Endothelial cell of umbilical vein (primary cell): Measurements from ENCODE around the gene RPS25. TPM values are rescaled to one million over a fixed set of nuclear protein-coding genes. Genes with fewer than 3 reads are reported as not detected.

Experiments
- BruUV-seq: library from RNA; stranded (reverse); fragments of 400-500 nt; replicated peaks from 2 replicates; lab custom pipeline; 2021; lab: Mats Ljungman, UMichigan
- CTCF ChIA-PET: fragments of 300-600, 350-600 bp; sonication (Branson Sonifier 250); formaldehyde crosslinking; loops from one replicate; lab custom pipeline; 2021; ENCODE audit warnings: antibody characterized with exemption, inconsistent platforms; lab: Charles Lee
- POLR2A ChIA-PET: fragments of 300-600, 350-600 bp; sonication (Branson Sonifier 250); formaldehyde crosslinking; loops from one replicate; lab custom pipeline; 2021; ENCODE audit warnings: antibody characterized with exemption, inconsistent platforms; lab: Charles Lee
- DNase-seq: peaks from one replicate; pipeline ENCODE4 v3.0.0-alpha.2; 2011; ENCODE audit warnings: low read depth, low spot score
- FAIRE-seq: peaks from 2 replicates; lab custom pipeline; 2011; peaks lifted over from hg19 to GRCh38; lab: Jason Lieb, UNC
- H2AFZ ChIP-seq: 2 replicates; pipeline ENCODE4 v1.6.0; 2012; ENCODE audit warnings: low read depth, low read length, control low read depth, inconsistent platforms
- H3K27ac ChIP-seq: 2 replicates; pipeline ENCODE4 v1.5.1; 2011; ENCODE audit warnings: low read depth, mild to moderate bottlenecking, control low read depth, low read length, moderate library complexity; ENCODE audit not compliant: insufficient read depth
- H3K27me3 ChIP-seq, 2 experiments: 2 replicates each; pipeline versions ENCODE4 v1.6.0 to v1.6.1; 2011; ENCODE audit warnings: low read length in 2 of 2, mixed read lengths in 1 of 2; ENCODE audit not compliant: control insufficient read depth in 2 of 2, insufficient read depth in 2 of 2
- H3K36me3 ChIP-seq, 2 experiments: 2 replicates in 1 of 2; 3 replicates in 1 of 2; pipeline ENCODE4 v1.5.1; 2011; ENCODE audit warnings: low read length in 2 of 2, mild to moderate bottlenecking in 1 of 2, moderate library complexity in 1 of 2; ENCODE audit not compliant: control insufficient read depth in 2 of 2, insufficient read depth in 2 of 2; ENCODE audit errors: extremely low read depth in 1 of 2
- H3K4me1 ChIP-seq: 3 replicates; pipeline ENCODE4 v1.5.1; 2011; ENCODE audit warnings: mild to moderate bottlenecking, low read length; ENCODE audit not compliant: control insufficient read depth, insufficient read depth; ENCODE audit errors: extremely low read depth
- H3K4me2 ChIP-seq: 2 replicates; pipeline ENCODE4 v1.6.1; 2011; ENCODE audit warnings: low read length, control low read depth, mixed read lengths; ENCODE audit not compliant: insufficient read depth
- H3K4me3 ChIP-seq, 3 experiments: fragments of 200-600 bp in 1 of 3; sonication (generic), shearing (Covaris generic) in 1 of 3; replicated peaks in 1 of 3; 2 replicates each; pipeline ENCODE4 v1.5.1; 2011 to 2016; ENCODE audit warnings: control low read depth in 3 of 3, low read length in 3 of 3, mild to moderate bottlenecking in 2 of 3, inconsistent platforms in 1 of 3, low read depth in 1 of 3, moderate library complexity in 1 of 3; ENCODE audit not compliant: insufficient read depth in 1 of 3
- H3K79me2 ChIP-seq: 2 replicates; pipeline ENCODE4 v1.6.0; 2012; ENCODE audit warnings: low read length, inconsistent platforms; ENCODE audit not compliant: control insufficient read depth, insufficient read depth
- H3K9ac ChIP-seq: replicated peaks from 2 replicates; pipeline ENCODE3; 2011; ENCODE audit warnings: low read length, control low read depth; ENCODE audit not compliant: insufficient read depth; ENCODE audit errors: extremely low read depth
- H3K9me1 ChIP-seq: replicated peaks from 3 replicates; pipeline ENCODE4 v1.6.0; 2011; ENCODE audit warnings: mild to moderate bottlenecking, low read length; ENCODE audit not compliant: control insufficient read depth, insufficient read depth; ENCODE audit errors: extremely low read depth
- H3K9me3 ChIP-seq: replicated peaks from 2 replicates; pipeline ENCODE4 v1.5.1; 2012; ENCODE audit warnings: low read length, inconsistent platforms; ENCODE audit not compliant: control insufficient read depth, insufficient read depth
- H4K20me1 ChIP-seq: replicated peaks from 2 replicates; pipeline ENCODE3; 2011; ENCODE audit warnings: mild to moderate bottlenecking, low read length; ENCODE audit not compliant: control insufficient read depth, insufficient read depth; ENCODE audit errors: extremely low read depth
- CTCF ChIP-seq, 2 donors: IDR thresholded peaks; 1 replicate in 1 of 2; 2 replicates in 1 of 2; pipeline ENCODE4 v1.5.1; 2011; ENCODE audit warnings: low read length in 2 of 2, mild to moderate bottlenecking in 2 of 2, moderate library complexity in 2 of 2, control low read depth in 1 of 2, inconsistent platforms in 1 of 2, low read depth in 1 of 2; ENCODE audit not compliant: insufficient read depth in 1 of 2; ENCODE audit errors: extremely low read depth in 1 of 2
- FOS ChIP-seq: IDR thresholded peaks from 2 replicates; pipeline ENCODE4 v1.6.1; 2011; ENCODE audit warnings: mild to moderate bottlenecking, low read length, moderate library complexity, borderline replicate concordance; ENCODE audit not compliant: insufficient read depth
- GATA2 ChIP-seq: IDR thresholded peaks from 2 replicates; pipeline ENCODE4 v1.7.0; 2011; ENCODE audit warnings: low read depth, mild to moderate bottlenecking, moderate library complexity, mixed read lengths, low read length; ENCODE audit not compliant: insufficient read length, insufficient read depth
- MYC ChIP-seq: IDR thresholded peaks from one replicate; pipeline ENCODE4 v1.6.1; 2011; ENCODE audit warnings: mild to moderate bottlenecking, low read depth, low read length
- dilution Hi-C: fragments of 300-500 bp; cut with MboI; formaldehyde crosslinking; loops from one replicate; pipeline ENCODE4 v1.15.0; 2019; ENCODE audit warnings: low sequenced_read_pairs; ENCODE audit not compliant: extremely low pct_ligation_motif_present
- intact Hi-C: fragments of 100-400 bp; cut with micrococcal nuclease; formaldehyde crosslinking; loops from one replicate; pipeline ENCODE4 v1.10.0; 2022
- polyA plus RNA-seq, 4 experiments: library from polyadenylated mRNA; depleted of rRNA in 3 of 4; stranded (reverse) in 3 of 4; unstranded in 1 of 4; fragments of >200 nt; gene quantifications; 2 replicates each; pipeline versions ENCODE4 v1.2.1 to v1.2.3, GENCODE V29; 2011 to 2012; ENCODE audit warnings: missing spikeins in 1 of 4
- total RNA-seq: library from RNA; stranded (reverse); gene quantifications from 2 replicates; pipeline ENCODE4 v1.2.3, GENCODE V29; 2021

RPS25 gene
- total and polyA plus RNA-seq, 2 donors (not counting 3 experiments of a cell fraction or from before 2014, with no cell fraction given), result 887 to 992 TPM

GRCh38 chr11:119028346-119029068 lies 10.4 kb upstream of the RPS25 start:
- Histone ChIP-seq H3K4me3 (no peak overlapping the region), H3K27ac (no peak overlapping the region), H4K20me1 (no peaks in the 10 kb centered on the region), H3K4me1 (peaks cover 16% of the 10 kb centered on the region), H3K27me3 (no peaks in the 10 kb centered on the region), H3K9ac (no peak overlapping the region), H3K9me3 (no peaks in the 10 kb centered on the region), H2AFZ (no peak overlapping the region), H3K9me1 (no peaks in the 10 kb centered on the region), H3K4me2 (no peak overlapping the region), H3K36me3 (peaks cover 0 to 13% of the 10 kb centered on the region in 2 experiments), H3K79me2 (no peaks in the 10 kb centered on the region)
- dilution Hi-C loops (no loop called here), intact Hi-C loops (no loop called here)
- TF ChIP-seq MYC (no peak), GATA2 (no peak), CTCF (IDR thresholded peaks at IDR 0.05; ENCODE audit: extremely low read depth in 1 of 2, insufficient read depth in 1 of 2, low read depth in 1 of 2, low read length in 2 of 2) (no peak), FOS (no peak)
- BruUV-seq, result no TSS peak
- ChIA-PET CTCF (no interaction called here), POLR2A (no interaction called here)
- DNase-seq, result no peak
- FAIRE-seq, result no peak
